ENCODE measurements around the gene TMEM72. TPM values are rescaled to one million over a fixed set of nuclear protein-coding genes. Genes with fewer than 3 reads are reported as not detected.

TMEM72 gene
- total RNA-seq, 1 donor: not detected

DNA sequence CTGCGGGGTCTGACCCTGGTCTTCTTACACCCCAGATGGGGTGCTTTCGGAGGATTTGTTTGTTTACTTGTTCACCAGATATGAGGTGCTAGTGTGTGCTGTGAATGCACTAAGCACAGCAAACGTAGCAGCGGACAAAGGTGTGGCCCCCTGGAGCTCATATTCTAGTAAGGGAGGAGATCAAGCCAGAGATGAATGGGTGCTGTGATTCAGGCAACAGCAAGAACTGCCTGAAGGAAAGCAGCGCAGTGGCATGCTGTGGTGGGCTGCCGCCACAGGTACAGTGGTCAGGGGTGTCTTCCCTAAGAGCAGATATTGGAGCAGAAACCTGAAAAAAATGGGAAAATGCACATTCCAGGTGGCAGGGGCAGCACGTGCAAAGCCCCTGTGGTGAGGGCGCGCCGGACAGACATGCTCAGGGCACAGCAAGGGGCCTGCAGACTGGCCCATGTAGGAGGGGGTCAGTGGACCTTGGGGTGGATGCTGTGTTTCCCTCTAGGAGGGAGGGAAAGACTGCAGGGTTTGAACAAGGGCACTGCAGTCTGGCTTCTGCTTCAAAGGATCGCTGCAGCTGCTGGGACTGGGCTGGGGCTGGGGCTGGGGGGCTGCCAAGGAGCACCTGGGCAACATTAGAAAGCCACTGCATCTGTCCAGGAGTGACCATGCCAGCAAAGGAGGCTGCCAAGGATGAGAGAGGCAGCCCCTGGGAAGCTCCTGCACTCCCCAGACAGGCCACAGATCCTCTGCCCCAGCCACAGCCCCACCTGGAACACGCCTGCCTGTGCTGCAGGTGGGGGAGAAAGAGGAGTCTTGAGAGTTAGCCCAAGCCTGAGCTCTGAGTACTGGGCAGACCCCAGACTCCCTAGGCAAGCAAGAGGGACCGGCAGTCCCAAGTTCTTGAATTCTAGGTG is 68.4 kb downstream of the TMEM72 start:
- Histone ChIP-seq H2AFZ (ENCODE audit: low read length) (peak overlapping the region; percentile 73), H3K4me2 (ENCODE audit: insufficient read depth, low read length) (peak overlapping the region; percentile 92), H3K9me3 (ENCODE audit: low read depth, low read length) (no peaks in the 10 kb centered on the region), H3K4me1 (ENCODE audit: insufficient read depth, low read length) (peaks cover 74% of the 10 kb centered on the region), H3K4me3 (ENCODE audit: insufficient read depth, low read length) (peak overlapping the region; percentile 75), H3K36me3 (ENCODE audit: insufficient read depth, low read length) (no peaks in the 10 kb centered on the region), H3K27ac (ENCODE audit: low read depth, low read length) (peak overlapping the region; percentile 94), H4K20me1 (ENCODE audit: insufficient read depth, low read length) (no peaks in the 10 kb centered on the region), H3K27me3 (ENCODE audit: insufficient read depth, low read length) (no peaks in the 10 kb centered on the region), H3K79me2 (ENCODE audit: insufficient read depth, low read length) (peaks cover 18% of the 10 kb centered on the region)
- TF ChIP-seq, protein P1, sequence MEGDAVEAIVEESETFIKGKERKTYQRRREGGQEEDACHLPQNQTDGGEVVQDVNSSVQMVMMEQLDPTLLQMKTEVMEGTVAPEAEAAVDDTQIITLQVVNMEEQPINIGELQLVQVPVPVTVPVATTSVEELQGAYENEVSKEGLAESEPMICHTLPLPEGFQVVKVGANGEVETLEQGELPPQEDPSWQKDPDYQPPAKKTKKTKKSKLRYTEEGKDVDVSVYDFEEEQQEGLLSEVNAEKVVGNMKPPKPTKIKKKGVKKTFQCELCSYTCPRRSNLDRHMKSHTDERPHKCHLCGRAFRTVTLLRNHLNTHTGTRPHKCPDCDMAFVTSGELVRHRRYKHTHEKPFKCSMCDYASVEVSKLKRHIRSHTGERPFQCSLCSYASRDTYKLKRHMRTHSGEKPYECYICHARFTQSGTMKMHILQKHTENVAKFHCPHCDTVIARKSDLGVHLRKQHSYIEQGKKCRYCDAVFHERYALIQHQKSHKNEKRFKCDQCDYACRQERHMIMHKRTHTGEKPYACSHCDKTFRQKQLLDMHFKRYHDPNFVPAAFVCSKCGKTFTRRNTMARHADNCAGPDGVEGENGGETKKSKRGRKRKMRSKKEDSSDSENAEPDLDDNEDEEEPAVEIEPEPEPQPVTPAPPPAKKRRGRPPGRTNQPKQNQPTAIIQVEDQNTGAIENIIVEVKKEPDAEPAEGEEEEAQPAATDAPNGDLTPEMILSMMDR (IDR thresholded peaks at IDR 0.05; ENCODE audit: extremely low read depth, low read depth, low read length): no peak
- DNase-seq (ENCODE audit: insufficient read length, low spot score, missing footprints): no peak

DNA sequence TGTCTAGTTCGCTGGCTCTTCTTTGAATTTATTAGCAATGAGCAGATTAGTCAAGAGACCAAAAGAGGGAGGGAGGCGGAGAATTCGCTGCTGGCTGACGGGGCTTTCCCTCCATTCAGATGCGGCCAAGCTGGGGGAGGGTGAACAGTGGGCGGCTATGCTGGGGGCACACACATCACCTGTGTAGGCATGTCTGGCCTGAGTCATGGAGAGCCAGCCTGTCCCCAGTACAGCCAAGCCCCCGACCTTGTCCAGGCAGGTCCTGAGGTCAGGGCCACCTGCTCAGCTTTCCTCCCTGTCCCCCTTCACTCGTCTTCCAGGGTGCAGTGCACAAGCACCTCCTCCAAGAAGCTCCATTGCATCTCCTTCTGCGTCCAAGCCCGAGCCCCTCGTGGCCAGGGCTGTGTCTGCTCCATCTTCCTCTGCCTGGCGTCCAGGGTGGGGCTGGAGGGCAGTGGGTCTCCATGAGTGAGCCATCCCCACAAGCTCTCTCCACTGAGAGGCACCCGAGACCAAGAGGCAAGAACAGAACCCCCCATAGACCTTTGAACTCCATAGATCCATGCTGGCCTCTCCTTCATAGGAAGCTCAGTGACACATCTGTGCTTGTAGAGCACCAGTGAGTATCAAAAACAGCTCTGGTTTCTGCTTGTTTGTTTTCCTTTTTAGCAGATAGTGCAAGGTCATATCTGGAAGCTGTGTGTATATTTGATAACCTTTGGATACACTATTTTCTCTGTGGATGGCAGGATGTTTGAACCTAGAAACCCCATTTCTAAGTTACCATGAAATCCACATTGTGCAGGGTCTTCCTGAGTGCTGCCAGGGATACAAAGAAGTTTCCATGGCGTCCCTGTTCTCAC is 69.4 kb downstream of the TMEM72 start:
- Histone ChIP-seq H2AFZ (ENCODE audit: low read length) (peak overlapping the region; percentile 77), H3K4me3 (ENCODE audit: insufficient read depth, low read length) (peak overlapping the region; percentile 21), H3K27me3 (ENCODE audit: insufficient read depth, low read length) (no peaks in the 10 kb centered on the region), H3K79me2 (ENCODE audit: insufficient read depth, low read length) (peaks cover 18% of the 10 kb centered on the region), H3K4me2 (ENCODE audit: insufficient read depth, low read length) (peak overlapping the region; percentile 72), H3K36me3 (ENCODE audit: insufficient read depth, low read length) (no peaks in the 10 kb centered on the region), H3K9me3 (ENCODE audit: low read depth, low read length) (no peaks in the 10 kb centered on the region), H3K27ac (ENCODE audit: low read depth, low read length) (peak overlapping the region; percentile 94), H4K20me1 (ENCODE audit: insufficient read depth, low read length) (no peaks in the 10 kb centered on the region), H3K4me1 (ENCODE audit: insufficient read depth, low read length) (peaks cover 69% of the 10 kb centered on the region)
- peak; percentile 64 for DNase-seq (ENCODE audit: insufficient read length, low spot score, missing footprints)
- TF ChIP-seq, protein P1 (IDR thresholded peaks at IDR 0.05; ENCODE audit: extremely low read depth, low read depth, low read length): no peak

DNA sequence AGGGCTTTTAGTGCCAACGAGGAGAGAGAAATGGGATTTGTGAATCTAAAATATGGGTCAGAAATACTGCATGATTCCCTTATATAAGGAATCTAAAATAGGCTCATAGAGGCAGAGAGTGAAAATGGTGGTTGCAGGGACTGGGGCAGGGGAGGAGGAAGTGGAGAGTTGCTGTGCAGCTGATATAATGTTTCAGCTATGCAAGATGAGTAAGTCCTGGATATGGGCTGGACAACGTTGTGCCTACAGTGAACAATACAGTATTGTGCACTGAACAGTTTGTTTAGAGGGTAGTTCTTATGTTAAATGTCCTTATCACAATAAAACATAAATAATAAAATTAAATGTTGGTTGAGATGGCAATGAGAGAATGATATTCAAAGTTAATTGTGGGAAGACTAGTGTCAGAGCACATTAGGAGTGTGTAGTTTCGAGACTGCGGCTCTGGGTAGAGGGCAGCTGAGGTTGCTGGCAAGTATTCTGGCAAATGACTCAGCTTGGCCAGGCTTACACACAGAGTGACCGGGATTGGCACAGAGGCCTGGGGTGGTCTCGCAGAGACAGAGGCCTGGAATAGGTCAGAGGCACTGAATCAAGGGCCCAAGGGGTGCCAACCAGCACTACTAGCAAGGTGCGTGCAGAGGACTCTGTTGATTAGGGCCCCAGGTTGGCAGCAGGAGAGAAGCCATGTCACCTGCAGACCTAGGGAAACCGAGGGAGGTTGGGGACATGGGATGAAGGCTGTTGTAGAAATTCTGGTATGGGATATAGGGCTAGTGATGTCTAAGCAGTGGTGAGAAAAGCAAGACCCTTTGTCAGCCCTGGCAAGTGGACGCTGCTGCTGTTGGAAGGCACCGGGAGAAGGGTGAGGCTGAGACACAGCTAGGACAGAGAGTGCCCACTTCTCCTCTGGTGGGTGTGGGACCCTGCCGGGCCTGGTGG is 70.3 kb downstream of the TMEM72 start:
- Histone ChIP-seq H3K79me2 (ENCODE audit: insufficient read depth, low read length) (peaks cover 18% of the 10 kb centered on the region), H4K20me1 (ENCODE audit: insufficient read depth, low read length) (no peaks in the 10 kb centered on the region), H2AFZ (ENCODE audit: low read length) (peak overlapping the region; percentile 77), H3K36me3 (ENCODE audit: insufficient read depth, low read length) (no peaks in the 10 kb centered on the region), H3K9me3 (ENCODE audit: low read depth, low read length) (no peaks in the 10 kb centered on the region), H3K4me3 (ENCODE audit: insufficient read depth, low read length) (peak overlapping the region; percentile 32), H3K4me2 (ENCODE audit: insufficient read depth, low read length) (peak overlapping the region; percentile 72), H3K27ac (ENCODE audit: low read depth, low read length) (peak overlapping the region; percentile 94), H3K27me3 (ENCODE audit: insufficient read depth, low read length) (no peaks in the 10 kb centered on the region), H3K4me1 (ENCODE audit: insufficient read depth, low read length) (peaks cover 62% of the 10 kb centered on the region)
- peak; percentile 94 for DNase-seq (ENCODE audit: insufficient read length, low spot score, missing footprints)
- TF ChIP-seq, protein P1 (IDR thresholded peaks at IDR 0.05; ENCODE audit: extremely low read depth, low read depth, low read length): no peak

All from osteoblast (primary cell).